ENCODE data around the gene TPM2. TPM values are rescaled to one million over a fixed set of nuclear protein-coding genes. Genes with fewer than 3 reads are reported as not detected.

The TPM2 gene
- 24.3 and 32.4 TPM in 2 replicates for total RNA-seq
- long read RNA-seq, partial matches to known transcripts, result 0 of 5 reads
- long read RNA-seq, other reads (novel, unspliced or antisense), result 1 of 5 reads

- peaks cover 5% of the 10 kb centered on the region for H3K4me1 Mint-ChIP-seq (ENCODE audit: low read depth)
- peaks cover 13% of the 10 kb centered on the region for H3K27me3 Mint-ChIP-seq
- H3K36me3 Mint-ChIP-seq (ENCODE audit: insufficient read depth), result no peaks in the 10 kb centered on the region
- H3K4me3 Mint-ChIP-seq (ENCODE audit: low read depth), result peak within 1 kb of the TSS; percentile 79
- H3K27ac Mint-ChIP-seq, result peak within 1 kb of the TSS; percentile 44
- DNase-seq (ENCODE audit: low spot score, unreplicated experiment), result peak; percentile 18
- no peaks in the 10 kb centered on the region for H3K9me3 Mint-ChIP-seq (ENCODE audit: low read depth)
- TF ChIP-seq CTCF (IDR thresholded peaks at IDR 0.05; ENCODE audit: unreplicated experiment), result no peak
These were observed at the start of gene TPM2 for GRCh38 chr9:35689542-35690293. Gene TPM2, minus strand, starts transcription at chr9:35689925. Its CDS starts 108 bp downstream, at chr9:35689817.

- DNase-seq (ENCODE audit: low spot score, unreplicated experiment), result no peak
- Mint-ChIP-seq H3K4me3 (ENCODE audit: low read depth) (no peak overlapping the region), H3K9me3 (ENCODE audit: low read depth) (no peaks in the 10 kb centered on the region), H3K27ac (no peak overlapping the region), H3K36me3 (ENCODE audit: insufficient read depth) (peaks cover 30% of the 10 kb centered on the region), H3K27me3 (no peaks in the 10 kb centered on the region), H3K4me1 (ENCODE audit: low read depth) (no peaks in the 10 kb centered on the region)
- no peak for TF ChIP-seq CTCF (IDR thresholded peaks at IDR 0.05; ENCODE audit: unreplicated experiment)
These were observed 49.2 kb upstream of the TPM2 start for GRCh38 chr9:35738924-35739323.

GRCh38 chr9:35738186-35738585 is 48.5 kb upstream of the TPM2 start:
- no peak for DNase-seq (ENCODE audit: low spot score, unreplicated experiment)
- Mint-ChIP-seq H3K4me1 (ENCODE audit: low read depth) (peaks cover 3% of the 10 kb centered on the region), H3K36me3 (ENCODE audit: insufficient read depth) (peaks cover 27% of the 10 kb centered on the region), H3K27ac (no peak overlapping the region), H3K27me3 (no peaks in the 10 kb centered on the region), H3K9me3 (ENCODE audit: low read depth) (no peaks in the 10 kb centered on the region), H3K4me3 (ENCODE audit: low read depth) (no peak overlapping the region)
- TF ChIP-seq CTCF (IDR thresholded peaks at IDR 0.05; ENCODE audit: unreplicated experiment), result no peak

- no peaks in the 10 kb centered on the region for H3K9me3 Mint-ChIP-seq (ENCODE audit: low read depth)
- H3K36me3 Mint-ChIP-seq (ENCODE audit: insufficient read depth), result peaks cover 26% of the 10 kb centered on the region
- H3K27ac Mint-ChIP-seq, result no peak overlapping the region
- no peak for DNase-seq (ENCODE audit: low spot score, unreplicated experiment)
- no peaks in the 10 kb centered on the region for H3K27me3 Mint-ChIP-seq
- peaks cover 8% of the 10 kb centered on the region for H3K4me1 Mint-ChIP-seq (ENCODE audit: low read depth)
- no peak overlapping the region for H3K4me3 Mint-ChIP-seq (ENCODE audit: low read depth)
- TF ChIP-seq CTCF (IDR thresholded peaks at IDR 0.05; ENCODE audit: unreplicated experiment), result no peak
These were observed 47.4 kb upstream of the TPM2 start for GRCh38 chr9:35737143-35737542.

- Mint-ChIP-seq H3K36me3 (ENCODE audit: insufficient read depth) (peaks cover 20% of the 10 kb centered on the region), H3K27me3 (no peaks in the 10 kb centered on the region), H3K4me1 (ENCODE audit: low read depth) (peaks cover 13% of the 10 kb centered on the region), H3K27ac (no peak overlapping the region), H3K9me3 (ENCODE audit: low read depth) (no peaks in the 10 kb centered on the region), H3K4me3 (ENCODE audit: low read depth) (no peak overlapping the region)
- DNase-seq (ENCODE audit: low spot score, unreplicated experiment), result peak; percentile 51
- peak; percentile 75 for TF ChIP-seq CTCF (IDR thresholded peaks at IDR 0.05; ENCODE audit: unreplicated experiment)
These were observed 46.5 kb upstream of the TPM2 start for GRCh38 chr9:35736201-35736633.

All from progenitor cell of endocrine pancreas (in vitro differentiated cells).